Subcutaneous abdominal adipose tissue (tissue), 5 donors: Measurements from ENCODE around the gene PLEKHG4B.

Experiments used
- H3K27ac ChIP-seq: one replicate; pipeline ENCODE4 v1.7.0; 2013; ENCODE audit warnings: low read depth, mild to moderate bottlenecking, inconsistent platforms, low read length, moderate library complexity
- H3K27me3 ChIP-seq, 5 donors: one replicate each; pipeline ENCODE4 v1.7.0; 2013; ENCODE audit warnings: low read length in 5 of 5, inconsistent platforms in 1 of 5; ENCODE audit not compliant: control insufficient read depth in 5 of 5, insufficient read depth in 4 of 5
- H3K36me3 ChIP-seq, 5 donors: one replicate each; pipeline ENCODE4 v1.7.0; 2013; ENCODE audit warnings: low read length in 5 of 5; ENCODE audit not compliant: control insufficient read depth in 5 of 5, insufficient read depth in 5 of 5
- H3K4me1 ChIP-seq, 5 donors: one replicate each; pipeline ENCODE4 v1.7.0; 2013; ENCODE audit warnings: low read length in 5 of 5, mild to moderate bottlenecking in 3 of 5, moderate library complexity in 1 of 5; ENCODE audit not compliant: control insufficient read depth in 5 of 5, insufficient read depth in 5 of 5
- H3K4me3 ChIP-seq, 5 donors: one replicate each; pipeline ENCODE4 v1.7.0; 2013; ENCODE audit warnings: low read length in 5 of 5, low read depth in 1 of 5
- H3K9ac ChIP-seq, 5 donors: one replicate each; pipeline ENCODE4 v1.7.0; 2013; ENCODE audit warnings: low read length in 5 of 5, mild to moderate bottlenecking in 4 of 5, moderate library complexity in 3 of 5
- H3K9me3 ChIP-seq, 5 donors: one replicate each; pipeline ENCODE4 v1.7.0; 2013; ENCODE audit warnings: low read length in 5 of 5; ENCODE audit not compliant: control insufficient read depth in 5 of 5
- donor health status: healthy.
- donor health status: healthy.
- donor health status: healthy.
- donor health status: healthy.
- donor health status: healthy.

The PLEKHG4B gene

GRCh38 chr5:185095-186070 is 93.4 kb downstream of the PLEKHG4B start:
- no peak overlapping the region for H3K27ac ChIP-seq
- H3K9me3 ChIP-seq, result no peaks in the 10 kb centered on the region
- peaks cover 3 to 8% (median 6%) of the 10 kb centered on the region in 5 donors for H3K27me3 ChIP-seq
- H3K36me3 ChIP-seq, result no peaks in the 10 kb centered on the region
- H3K4me3 ChIP-seq, result no peak overlapping the region
- peaks cover 2 to 18% (median 11%) of the 10 kb centered on the region in 5 donors for H3K4me1 ChIP-seq
- H3K9ac ChIP-seq, result no peak overlapping the region

- peaks cover 2 to 22% (median 18%) of the 10 kb centered on the region in 5 donors for H3K4me1 ChIP-seq
- no peak overlapping the region for H3K27ac ChIP-seq
- H3K27me3 ChIP-seq, result peaks cover 0 to 6% (median 1%) of the 10 kb centered on the region in 5 donors
- H3K9ac ChIP-seq, result no peak overlapping the region
- H3K4me3 ChIP-seq, result no peak overlapping the region
- H3K9me3 ChIP-seq, result no peaks in the 10 kb centered on the region
- H3K36me3 ChIP-seq, result no peaks in the 10 kb centered on the region
Observed at GRCh38 chr5:186091-187041, 94.4 kb downstream of the PLEKHG4B start.

- no peaks in the 10 kb centered on the region for H3K9me3 ChIP-seq
- peaks cover 2 to 25% (median 18%) of the 10 kb centered on the region in 5 donors for H3K4me1 ChIP-seq
- no peak overlapping the region for H3K4me3 ChIP-seq
- H3K27me3 ChIP-seq, result peaks cover 0 to 9% (median 2%) of the 10 kb centered on the region in 5 donors
- no peak overlapping the region for H3K9ac ChIP-seq
- no peaks in the 10 kb centered on the region for H3K36me3 ChIP-seq
- H3K27ac ChIP-seq, result no peak overlapping the region
Observed at GRCh38 chr5:187042-187431, 95.1 kb downstream of the PLEKHG4B start.

GRCh38 chr5:187617-188451 is 95.9 kb downstream of the PLEKHG4B start:
- peak overlapping the region in 1 of 5 donors; percentile 63 for H3K9ac ChIP-seq
- peaks cover 0 to 8% (median 3%) of the 10 kb centered on the region in 5 donors for H3K27me3 ChIP-seq
- H3K4me1 ChIP-seq, result peaks cover 2 to 25% (median 18%) of the 10 kb centered on the region in 5 donors
- no peaks in the 10 kb centered on the region for H3K9me3 ChIP-seq
- peak overlapping the region; percentile 10 to 65 (median 56) for H3K4me3 ChIP-seq
- no peaks in the 10 kb centered on the region for H3K36me3 ChIP-seq
- H3K27ac ChIP-seq, result no peak overlapping the region

GRCh38 chr5:188488-189481 is 96.8 kb downstream of the PLEKHG4B start:
- Histone ChIP-seq H3K27me3 (peaks cover 0 to 10% (median 3%) of the 10 kb centered on the region in 5 donors), H3K4me3 (peak overlapping the region; percentile 10 to 65 (median 56)), H3K4me1 (peaks cover 2 to 25% (median 18%) of the 10 kb centered on the region in 5 donors), H3K9me3 (no peaks in the 10 kb centered on the region), H3K27ac (no peak overlapping the region), H3K36me3 (no peaks in the 10 kb centered on the region), H3K9ac (peak overlapping the region in 1 of 5 donors; percentile 63)

- H3K4me3 ChIP-seq, result no peak overlapping the region
- H3K36me3 ChIP-seq, result no peaks in the 10 kb centered on the region
- H3K27ac ChIP-seq, result no peak overlapping the region
- no peak overlapping the region for H3K9ac ChIP-seq
- peaks cover under 1 to 10% (median 6%) of the 10 kb centered on the region in 5 donors for H3K27me3 ChIP-seq
- peaks cover 2 to 25% (median 18%) of the 10 kb centered on the region in 5 donors for H3K4me1 ChIP-seq
- no peaks in the 10 kb centered on the region for H3K9me3 ChIP-seq
Observed at GRCh38 chr5:189486-189885, 97.5 kb downstream of the PLEKHG4B start.

- H3K9ac ChIP-seq, result no peak overlapping the region
- H3K27me3 ChIP-seq, result peaks cover 2 to 10% (median 6%) of the 10 kb centered on the region in 5 donors
- no peak overlapping the region for H3K27ac ChIP-seq
- H3K36me3 ChIP-seq, result no peaks in the 10 kb centered on the region
- H3K4me3 ChIP-seq, result no peak overlapping the region
- peaks cover 2 to 25% (median 18%) of the 10 kb centered on the region in 5 donors for H3K4me1 ChIP-seq
- H3K9me3 ChIP-seq, result no peaks in the 10 kb centered on the region
Observed at GRCh38 chr5:189976-190365, 98.0 kb downstream of the PLEKHG4B start.

- no peaks in the 10 kb centered on the region for H3K36me3 ChIP-seq
- H3K27me3 ChIP-seq, result peaks cover 2 to 10% (median 6%) of the 10 kb centered on the region in 5 donors
- H3K4me3 ChIP-seq, result no peak overlapping the region
- no peak overlapping the region for H3K9ac ChIP-seq
- H3K27ac ChIP-seq, result no peak overlapping the region
- no peaks in the 10 kb centered on the region for H3K9me3 ChIP-seq
- peaks cover 2 to 25% (median 18%) of the 10 kb centered on the region in 5 donors for H3K4me1 ChIP-seq
Observed at GRCh38 chr5:190366-191035, 98.5 kb downstream of the PLEKHG4B start.
